PC-9 (cell line): ENCODE data around the gene SMIM28.

ENCODE experiments used
- CTCF ChIP-seq: fragments of 200-600 bp; sonication (generic); conservative IDR thresholded peaks from 2 replicates; pipeline ENCODE4 v1.6.1; 2017; ENCODE audit warnings: mixed run types, antibody characterized with exemption, mild to moderate bottlenecking, moderate library complexity
- EZH2 ChIP-seq: fragments of 200-600 bp; sonication (generic); IDR thresholded peaks from 2 replicates; pipeline ENCODE4 v1.8.0; 2017; ENCODE audit warnings: antibody characterized with exemption, low read depth

- no peak for TF ChIP-seq CTCF
- TF ChIP-seq EZH2: no peak
These were observed 42.1 kb downstream of the SMIM28 start for GRCh38 chr6:138419766-138420165.
